SK-N-MC (cell line): ENCODE results near the gene SDR42E2.
"Not testable (repeated sequence)": the region's sequence is repeated elsewhere in the genome, so short reads cannot be mapped to it uniquely, and the experiment has no call there.

Experiments used
- EZH2 ChIP-seq: fragments of 200-600 bp; sonication (generic); IDR thresholded peaks from one replicate; pipeline ENCODE4 v1.6.1; 2017; ENCODE audit warnings: antibody characterized with exemption
- FOXP2 ChIP-seq: optimal IDR thresholded peaks from 2 replicates; pipeline ENCODE3; 2011; ENCODE audit warnings: mild to moderate bottlenecking, moderate library complexity; ENCODE audit not compliant: insufficient read depth; ENCODE audit errors: extremely low read length, control extremely low read depth
- POLR2AphosphoS5 ChIP-seq: IDR thresholded peaks from 2 replicates; pipeline ENCODE4 v1.6.1; 2012; ENCODE audit warnings: mild to moderate bottlenecking, low read depth, low read length, borderline replicate concordance

- TF ChIP-seq POLR2AphosphoS5, EZH2, FOXP2: not testable (repeated sequence)
These were observed 9.2 kb upstream of the SDR42E2 start for GRCh38 chr16:22153078-22153477.
